Neural progenitor cell (in vitro differentiated cells): ENCODE data around the gene TRPC6. TPM values are rescaled to one million over a fixed set of nuclear protein-coding genes. Genes with fewer than 3 reads are reported as not detected.

ENCODE experiments used
- DNase-seq: peaks from one replicate; pipeline ENCODE4 v3.0.0-alpha.2; 2016; ENCODE audit warnings: low spot score
- H2AFZ ChIP-seq: fragments of 200-600 bp; sonication (generic); replicated peaks from 2 replicates; pipeline ENCODE4 v1.6.1; 2016; ENCODE audit warnings: antibody characterized with exemption
- H3F3A ChIP-seq: fragments of 200-600 bp; sonication (generic); 2 replicates; pipeline ENCODE4 v1.6.1; 2016; ENCODE audit warnings: antibody characterized with exemption, low read depth
- H3K27ac ChIP-seq: fragments of 200-600 bp; sonication (generic); 2 replicates; pipeline ENCODE4 v1.5.1; 2016; ENCODE audit warnings: mild to moderate bottlenecking
- H3K27me3 ChIP-seq: fragments of 200-600 bp; sonication (generic); 2 replicates; pipeline ENCODE4 v1.6.1; 2016; ENCODE audit warnings: mild to moderate bottlenecking, moderate library complexity
- H3K36me3 ChIP-seq: fragments of 200-600 bp; sonication (generic); 2 replicates; pipeline ENCODE4 v1.5.1; 2016
- H3K4me1 ChIP-seq: fragments of 200-600 bp; sonication (generic); 2 replicates; pipeline ENCODE4 v1.6.1; 2016; ENCODE audit warnings: mixed run types
- H3K4me2 ChIP-seq: fragments of 200-600 bp; sonication (generic); 2 replicates; pipeline ENCODE4 v1.6.1; 2016
- H3K4me3 ChIP-seq: fragments of 200-600 bp; sonication (generic); 2 replicates; pipeline ENCODE4 v1.5.1; 2016
- H3K79me2 ChIP-seq: fragments of 200-600 bp; sonication (generic); 2 replicates; pipeline ENCODE4 v1.6.1; 2016; ENCODE audit warnings: low read depth
- H3K9ac ChIP-seq: fragments of 200-600 bp; sonication (generic); 2 replicates; pipeline ENCODE4 v1.6.1; 2016
- H3K9me3 ChIP-seq: fragments of 200-600 bp; sonication (generic); 2 replicates; pipeline ENCODE4 v1.5.1; 2016; ENCODE audit warnings: low read depth
- H4K20me1 ChIP-seq: fragments of 200-600 bp; sonication (generic); 2 replicates; pipeline ENCODE4 v1.6.1; 2016; ENCODE audit warnings: low read depth
- H3K27ac Mint-ChIP-seq: 3 replicates; pipeline ENCODE4 v1.8.0; 2021; ENCODE audit warnings: mixed read lengths
- H3K27me3 Mint-ChIP-seq: 2 replicates; pipeline ENCODE4 v1.8.0; 2022; ENCODE audit warnings: low read depth, mild to moderate bottlenecking, inconsistent platforms, moderate library complexity, mixed read lengths; ENCODE audit not compliant: insufficient read depth
- H3K36me3 Mint-ChIP-seq: 3 replicates; pipeline ENCODE4 v1.8.0; 2021; ENCODE audit warnings: mixed read lengths
- H3K4me1 Mint-ChIP-seq: 3 replicates; pipeline ENCODE4 v1.8.0; 2021; ENCODE audit warnings: mixed read lengths
- H3K4me3 Mint-ChIP-seq: 3 replicates; pipeline ENCODE4 v1.8.0; 2021; ENCODE audit warnings: mild to moderate bottlenecking, moderate library complexity, mixed read lengths
- H3K9me3 Mint-ChIP-seq: 3 replicates; pipeline ENCODE4 v1.8.0; 2020; ENCODE audit warnings: mixed read lengths
- EZH2 ChIP-seq: fragments of 200-600 bp; sonication (generic); IDR thresholded peaks from 2 replicates; pipeline ENCODE4 v1.6.1; 2017; ENCODE audit warnings: antibody characterized with exemption, mild to moderate bottlenecking, moderate library complexity
- EZH2phosphoT487 ChIP-seq: fragments of 200-600 bp; sonication (generic); IDR thresholded peaks from 2 replicates; pipeline ENCODE4 v1.6.1; 2017; ENCODE audit warnings: antibody characterized with exemption
- total RNA-seq: library from RNA; depleted of rRNA; stranded (reverse); fragments of >200 nt; gene quantifications from 2 replicates; pipeline ENCODE4 v1.2.3, GENCODE V29; 2015; ENCODE audit warnings: low replicate concordance
- TF ChIP-seq, protein P1 (sequence below): fragments of 200-600 bp; sonication (generic); IDR thresholded peaks from 2 replicates; pipeline ENCODE4 v1.5.1; 2017; ENCODE audit warnings: antibody characterized with exemption, mild to moderate bottlenecking

TRPC6 gene
- total RNA-seq, 1 donor from 2014 or later: 0.17 TPM

DNA sequence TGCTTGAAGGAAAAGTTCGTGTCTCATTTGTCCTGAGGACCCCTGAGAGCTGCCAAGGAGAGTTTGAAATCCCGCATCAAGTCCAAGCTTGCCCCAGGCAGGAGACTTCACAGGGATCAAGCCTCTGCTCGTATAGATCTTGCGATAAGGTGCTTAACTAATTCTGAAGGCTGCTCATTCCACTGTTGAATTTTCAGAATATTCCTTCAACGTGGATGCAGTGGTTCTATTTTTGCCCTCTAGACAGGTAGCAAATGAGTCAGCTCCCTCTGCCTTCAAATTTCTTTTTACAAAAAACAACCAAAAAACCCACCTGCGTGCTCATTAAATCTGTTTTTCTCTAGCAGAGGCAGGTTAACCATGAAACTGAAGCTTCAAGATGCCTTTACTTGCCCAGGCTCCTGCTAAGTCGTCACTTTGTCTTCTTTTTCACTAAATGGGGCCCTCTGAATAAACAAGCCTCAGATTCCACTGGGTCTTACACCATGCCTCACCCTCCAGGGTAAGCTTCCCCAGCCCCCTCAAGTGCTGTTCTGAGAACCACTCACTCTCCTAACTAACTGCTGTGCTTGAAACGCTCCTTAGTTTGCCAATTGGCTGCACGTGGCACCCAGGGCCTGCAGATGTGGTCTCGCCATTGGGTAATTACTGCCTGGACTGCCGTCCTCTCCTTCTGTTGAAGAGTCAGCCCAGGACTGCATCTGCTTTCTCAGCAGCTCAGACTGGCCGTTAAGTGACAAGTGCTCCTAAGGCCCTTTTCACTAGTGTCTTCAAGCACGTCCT lies 105.0 kb downstream of the TRPC6 start:
- H3K27me3 ChIP-seq: no peaks in the 10 kb centered on the region
- H3K9me3 ChIP-seq: no peaks in the 10 kb centered on the region
- H3F3A ChIP-seq: peaks cover 5% of the 10 kb centered on the region
- H3K36me3 ChIP-seq: no peaks in the 10 kb centered on the region
- no peak overlapping the region for H3K4me3 ChIP-seq
- H3K4me1 ChIP-seq: no peaks in the 10 kb centered on the region
- H3K27ac ChIP-seq: no peak overlapping the region
- no peak overlapping the region for H3K9ac ChIP-seq
- no peak overlapping the region for H3K4me3 Mint-ChIP-seq
- H2AFZ ChIP-seq: peak overlapping the region; percentile 43
- TF ChIP-seq, protein P1, sequence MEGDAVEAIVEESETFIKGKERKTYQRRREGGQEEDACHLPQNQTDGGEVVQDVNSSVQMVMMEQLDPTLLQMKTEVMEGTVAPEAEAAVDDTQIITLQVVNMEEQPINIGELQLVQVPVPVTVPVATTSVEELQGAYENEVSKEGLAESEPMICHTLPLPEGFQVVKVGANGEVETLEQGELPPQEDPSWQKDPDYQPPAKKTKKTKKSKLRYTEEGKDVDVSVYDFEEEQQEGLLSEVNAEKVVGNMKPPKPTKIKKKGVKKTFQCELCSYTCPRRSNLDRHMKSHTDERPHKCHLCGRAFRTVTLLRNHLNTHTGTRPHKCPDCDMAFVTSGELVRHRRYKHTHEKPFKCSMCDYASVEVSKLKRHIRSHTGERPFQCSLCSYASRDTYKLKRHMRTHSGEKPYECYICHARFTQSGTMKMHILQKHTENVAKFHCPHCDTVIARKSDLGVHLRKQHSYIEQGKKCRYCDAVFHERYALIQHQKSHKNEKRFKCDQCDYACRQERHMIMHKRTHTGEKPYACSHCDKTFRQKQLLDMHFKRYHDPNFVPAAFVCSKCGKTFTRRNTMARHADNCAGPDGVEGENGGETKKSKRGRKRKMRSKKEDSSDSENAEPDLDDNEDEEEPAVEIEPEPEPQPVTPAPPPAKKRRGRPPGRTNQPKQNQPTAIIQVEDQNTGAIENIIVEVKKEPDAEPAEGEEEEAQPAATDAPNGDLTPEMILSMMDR: no peak
- TF ChIP-seq EZH2: no peak
- no peak for TF ChIP-seq EZH2phosphoT487
- no peaks in the 10 kb centered on the region for H3K9me3 Mint-ChIP-seq
- H3K4me2 ChIP-seq: no peak overlapping the region
- DNase-seq: peak; percentile 16
- no peaks in the 10 kb centered on the region for H3K36me3 Mint-ChIP-seq
- no peaks in the 10 kb centered on the region for H3K79me2 ChIP-seq
- no peaks in the 10 kb centered on the region for H3K4me1 Mint-ChIP-seq
- H4K20me1 ChIP-seq: no peaks in the 10 kb centered on the region
- H3K27ac Mint-ChIP-seq: no peak overlapping the region
- H3K27me3 Mint-ChIP-seq: peaks cover 2% of the 10 kb centered on the region

DNA sequence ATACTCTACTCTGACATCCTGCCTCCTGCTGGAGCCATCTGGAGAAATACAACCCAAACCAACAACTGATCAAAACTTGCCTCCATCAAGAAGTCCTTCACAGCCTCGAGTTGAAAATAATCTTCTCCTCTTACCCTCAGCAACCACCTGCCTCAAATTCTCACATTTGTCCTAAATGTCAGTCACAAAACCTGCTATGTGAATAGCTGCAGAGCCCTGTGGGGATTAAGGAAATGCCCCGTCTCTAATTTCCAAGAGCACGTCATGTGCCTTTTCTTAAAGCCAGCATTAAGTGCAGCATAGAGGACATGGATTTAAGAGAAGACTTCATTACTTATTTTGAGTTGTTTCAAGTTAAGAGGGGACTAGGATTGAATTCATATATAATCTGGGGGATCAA lies 105.9 kb downstream of the TRPC6 start:
- no peak overlapping the region for H3K9ac ChIP-seq

DNA sequence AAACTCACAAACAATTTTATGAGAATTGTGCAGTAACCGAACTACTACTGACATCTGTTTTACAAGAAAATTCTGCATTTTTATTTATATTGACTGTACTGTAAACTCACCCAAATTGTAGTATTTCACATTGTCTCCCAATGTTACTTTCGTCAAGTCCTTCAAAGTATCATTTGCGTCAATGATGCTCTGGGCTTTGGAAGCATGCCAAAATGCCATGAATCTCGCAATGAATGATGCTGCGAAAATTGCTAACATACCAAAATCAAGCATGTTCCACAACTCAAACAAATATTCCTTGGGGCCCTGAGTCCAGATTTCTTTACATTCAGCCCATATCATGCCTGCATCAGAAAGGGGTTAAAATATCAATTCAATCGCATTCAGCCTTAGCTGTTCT lies 107.6 kb downstream of the TRPC6 start:
- Histone ChIP-seq H4K20me1 (no peaks in the 10 kb centered on the region), H3K9ac (no peak overlapping the region), H3K4me1 (no peaks in the 10 kb centered on the region), H3K9me3 (no peaks in the 10 kb centered on the region), H3K36me3 (no peaks in the 10 kb centered on the region), H3K4me2 (no peak overlapping the region), H3K79me2 (no peaks in the 10 kb centered on the region), H2AFZ (no peak overlapping the region), H3F3A (peaks cover 5% of the 10 kb centered on the region), H3K4me3 (no peak overlapping the region), H3K27me3 (no peaks in the 10 kb centered on the region), H3K27ac (no peak overlapping the region)
- Mint-ChIP-seq H3K4me1 (no peaks in the 10 kb centered on the region), H3K27ac (no peak overlapping the region), H3K9me3 (no peaks in the 10 kb centered on the region), H3K4me3 (no peak overlapping the region), H3K27me3 (peaks cover 2% of the 10 kb centered on the region), H3K36me3 (no peaks in the 10 kb centered on the region)
- TF ChIP-seq EZH2phosphoT487 (no peak), EZH2 (no peak)
- TF ChIP-seq, protein P1: no peak
- no peak for DNase-seq

More for the DNA sequence above, 105.9 kb downstream of the TRPC6 start:
- H3F3A ChIP-seq: peaks cover 5% of the 10 kb centered on the region
- no peaks in the 10 kb centered on the region for H3K79me2 ChIP-seq
- no peak overlapping the region for H3K4me2 ChIP-seq
- H3K36me3 ChIP-seq: no peaks in the 10 kb centered on the region
- Mint-ChIP-seq H3K9me3 (no peaks in the 10 kb centered on the region), H3K4me1 (no peaks in the 10 kb centered on the region), H3K36me3 (no peaks in the 10 kb centered on the region), H3K27ac (no peak overlapping the region), H3K27me3 (peaks cover 2% of the 10 kb centered on the region), H3K4me3 (no peak overlapping the region)
- no peak for TF ChIP-seq EZH2
- TF ChIP-seq EZH2phosphoT487: no peak
- TF ChIP-seq, protein P1: no peak
- DNase-seq: no peak
- no peaks in the 10 kb centered on the region for H3K4me1 ChIP-seq
- no peaks in the 10 kb centered on the region for H3K27me3 ChIP-seq
- H3K9me3 ChIP-seq: no peaks in the 10 kb centered on the region
- no peak overlapping the region for H3K4me3 ChIP-seq
- H3K27ac ChIP-seq: no peak overlapping the region
- no peak overlapping the region for H2AFZ ChIP-seq
- H4K20me1 ChIP-seq: no peaks in the 10 kb centered on the region
